Ishikawa (cell line): ENCODE measurements around the gene THBS2.

Experiments used
- YY1 ChIP-seq: IDR thresholded peaks from 2 replicates; pipeline ENCODE4 v1.6.1; 2012; ENCODE audit warnings: low read depth
- TF ChIP-seq, protein P1 (sequence below): IDR thresholded peaks from 2 replicates; pipeline ENCODE4 v1.6.1; 2012

DNA sequence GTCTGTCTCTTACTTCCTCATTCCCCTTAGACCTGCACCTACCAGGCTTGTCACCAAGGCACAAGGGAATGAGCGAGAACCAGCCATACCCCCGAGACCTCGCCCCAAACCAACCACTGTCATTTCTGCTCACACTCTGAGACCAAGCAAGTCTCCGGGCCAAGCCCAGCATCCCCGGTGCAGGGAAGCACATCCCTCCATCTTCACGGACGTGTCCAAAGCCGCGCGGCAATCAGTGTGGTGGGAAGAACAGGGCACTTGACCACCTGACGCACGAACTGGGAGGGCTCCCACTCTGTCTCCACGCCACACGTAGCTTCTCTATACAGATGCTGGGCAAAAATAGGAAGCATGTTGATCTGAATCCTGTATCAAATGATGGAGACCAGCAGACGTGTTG is 28.4 kb upstream of the THBS2 start:
- TF ChIP-seq YY1 = no peak
- TF ChIP-seq, protein P1, sequence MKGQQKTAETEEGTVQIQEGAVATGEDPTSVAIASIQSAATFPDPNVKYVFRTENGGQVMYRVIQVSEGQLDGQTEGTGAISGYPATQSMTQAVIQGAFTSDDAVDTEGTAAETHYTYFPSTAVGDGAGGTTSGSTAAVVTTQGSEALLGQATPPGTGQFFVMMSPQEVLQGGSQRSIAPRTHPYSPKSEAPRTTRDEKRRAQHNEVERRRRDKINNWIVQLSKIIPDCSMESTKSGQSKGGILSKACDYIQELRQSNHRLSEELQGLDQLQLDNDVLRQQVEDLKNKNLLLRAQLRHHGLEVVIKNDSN = no peak
